ENCODE results near the gene ABHD10.

GRCh38 chr3:112042842-112043280 lies 64.0 kb downstream of the ABHD10 start:
- TF ChIP-seq CTCF (IDR thresholded peaks at IDR 0.05) (no peak), POLR2AphosphoS5 (IDR thresholded peaks at IDR 0.05; ENCODE audit: low read depth, low read length) (no peak), SIN3A (IDR thresholded peaks at IDR 0.05; ENCODE audit: borderline replicate concordance, insufficient read depth, low read depth, low read length) (no peak)
